UCSD-AML1 (cell line): ENCODE results near the gene CDC37L1.
"Not testable (repeated sequence)": the region's sequence is repeated elsewhere in the genome, so short reads cannot be mapped to it uniquely, and the experiment has no call there.

Experiments
- DNase-seq: peaks from one replicate; lab custom pipeline; 2025; ENCODE audit not compliant: unreplicated experiment; lab: John Stamatoyannopoulos, UW

Gene CDC37L1

DNA sequence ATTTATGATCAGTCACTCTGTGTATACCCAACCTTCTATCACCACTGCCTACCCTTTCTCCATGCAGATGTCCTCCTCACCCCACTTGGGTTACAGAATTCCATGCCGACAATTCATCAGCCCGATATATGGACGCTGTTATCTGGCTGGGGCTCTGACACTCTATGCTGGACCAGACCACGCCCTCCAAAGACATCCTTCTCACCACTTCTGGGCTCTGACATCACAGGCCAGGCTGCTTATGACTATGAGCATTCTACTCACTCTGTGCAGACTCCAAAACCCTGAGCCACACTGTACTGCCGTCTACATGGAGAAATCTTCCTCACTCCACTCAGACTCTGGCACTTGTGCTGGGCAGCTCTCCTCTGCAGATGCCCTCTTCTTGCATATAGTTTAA, 69.2 kb downstream of the CDC37L1 start:
- no peak for DNase-seq

DNA sequence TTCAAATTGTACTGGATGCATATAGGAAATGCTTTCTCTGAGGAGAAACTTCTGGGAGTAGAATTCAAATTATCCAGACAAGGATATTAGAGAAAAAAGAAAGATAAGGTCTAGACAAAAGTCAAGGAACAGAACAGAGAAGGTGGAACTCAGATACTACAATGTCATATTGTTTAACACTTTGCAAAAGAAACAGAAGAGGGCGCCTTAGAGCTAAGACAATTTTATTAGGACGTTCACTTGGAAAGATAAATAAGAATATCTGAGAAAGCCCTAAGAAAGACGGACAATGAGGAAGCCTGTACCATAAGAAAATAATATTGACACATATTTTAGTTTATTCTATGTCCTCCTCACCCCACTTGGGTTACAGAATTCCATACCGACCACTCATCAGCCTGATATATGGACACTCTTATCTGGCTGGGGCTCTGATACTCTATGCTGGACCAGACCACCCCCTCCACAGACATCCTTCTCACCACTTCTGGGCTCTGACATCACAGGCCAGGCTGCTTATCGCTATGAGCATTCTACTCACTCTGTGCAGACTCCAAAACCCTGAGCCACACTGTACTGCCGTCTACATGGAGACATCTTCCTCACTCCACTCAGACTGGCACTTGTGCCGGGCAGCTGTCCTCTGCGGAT, 70.8 kb downstream of the CDC37L1 start:
- no peak for DNase-seq

DNA sequence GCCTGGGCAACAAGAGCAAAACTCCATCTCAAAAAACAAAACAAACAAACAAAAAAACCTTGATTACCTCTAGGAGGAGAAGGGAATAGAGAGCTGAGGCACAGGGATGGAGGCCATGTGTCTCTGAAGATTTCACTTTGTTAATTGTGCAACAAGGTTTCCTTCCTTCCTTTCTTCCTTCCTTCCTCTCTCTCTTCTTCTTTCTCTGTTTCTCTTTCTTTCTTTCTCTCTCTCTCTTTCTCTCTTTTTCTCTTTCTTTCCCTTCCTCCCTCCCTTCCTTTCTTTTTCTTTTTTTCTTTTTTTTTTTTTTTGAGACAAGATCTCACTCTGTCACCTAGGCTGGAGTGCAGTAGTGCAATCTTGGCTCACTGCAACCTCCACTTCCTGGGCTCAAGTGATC, 75.2 kb downstream of the CDC37L1 start:
- not testable (repeated sequence) for DNase-seq

- no peak for DNase-seq
Observed at GRCh38 chr9:4755026-4755609, 75.7 kb downstream of the CDC37L1 start.

- DNase-seq: no peak
Observed at GRCh38 chr9:4756420-4756819, 77.1 kb downstream of the CDC37L1 start.
